Mesenchymal stem cell (in vitro differentiated cells and primary cell): ENCODE results near the gene AK5.
A peak's percentile ranks its signal among the peaks of the same experiment; 100 is the strongest.

Experiments used
- DNase-seq: peaks from one replicate; pipeline ENCODE4 v3.0.0-alpha.2; 2013
- H2AFZ ChIP-seq: one replicate; pipeline ENCODE4 v1.6.1; 2013; ENCODE audit warnings: low read depth, mild to moderate bottlenecking, control low read depth, inconsistent platforms, low read length, moderate library complexity
- H2AK5ac ChIP-seq: 2 replicates; pipeline ENCODE4 v1.6.1; 2013; ENCODE audit warnings: low read length, moderate library complexity, mild to moderate bottlenecking, inconsistent platforms; ENCODE audit not compliant: severe bottlenecking
- H2BK120ac ChIP-seq: one replicate; pipeline ENCODE4 v1.6.1; 2013; ENCODE audit warnings: low read depth, mild to moderate bottlenecking, inconsistent platforms, low read length, moderate library complexity
- H2BK12ac ChIP-seq, 2 experiments: one replicate each; pipeline ENCODE4 v1.6.1; 2013; ENCODE audit warnings: inconsistent platforms in 2 of 2, low read length in 2 of 2, mild to moderate bottlenecking in 2 of 2, moderate library complexity in 2 of 2, control low read depth in 1 of 2
- H2BK15ac ChIP-seq: one replicate; pipeline ENCODE4 v1.6.1; 2013; ENCODE audit warnings: mild to moderate bottlenecking, low read depth, inconsistent platforms; ENCODE audit not compliant: poor library complexity, severe bottlenecking
- H2BK5ac ChIP-seq: 2 replicates; pipeline ENCODE4 v1.6.1; 2013; ENCODE audit warnings: low read depth, mild to moderate bottlenecking, low read length, control low read depth, inconsistent platforms; ENCODE audit not compliant: poor library complexity, severe bottlenecking
- H3K14ac ChIP-seq, 2 experiments: one replicate each; pipeline ENCODE4 v1.6.1; 2013; ENCODE audit warnings: inconsistent platforms in 2 of 2, low read length in 2 of 2, control low read depth in 1 of 2, mild to moderate bottlenecking in 1 of 2, moderate library complexity in 1 of 2
- H3K18ac ChIP-seq, 2 experiments: one replicate each; pipeline ENCODE4 v1.6.1; 2013; ENCODE audit warnings: inconsistent platforms in 2 of 2, low read length in 2 of 2, control low read depth in 1 of 2, low read depth in 1 of 2, mild to moderate bottlenecking in 1 of 2
- H3K23ac ChIP-seq, 2 experiments: one replicate each; pipeline ENCODE4 v1.6.1; 2013; ENCODE audit warnings: inconsistent platforms in 2 of 2, low read length in 2 of 2, mild to moderate bottlenecking in 2 of 2, moderate library complexity in 2 of 2, control low read depth in 1 of 2
- H3K27ac ChIP-seq: 2 replicates; pipeline ENCODE4 v1.5.1; 2013; ENCODE audit warnings: mild to moderate bottlenecking, moderate library complexity, low read length, control low read depth, inconsistent platforms; ENCODE audit not compliant: poor library complexity, severe bottlenecking
- H3K27me3 ChIP-seq, 2 experiments: 2 replicates each; pipeline versions ENCODE4 v1.6.1 to v1.7.0; 2013; ENCODE audit warnings: low read length in 2 of 2, mild to moderate bottlenecking in 2 of 2, moderate library complexity in 2 of 2, control low read depth in 1 of 2, inconsistent platforms in 1 of 2; ENCODE audit not compliant: control insufficient read depth in 1 of 2, insufficient read depth in 1 of 2
- H3K36me3 ChIP-seq, 2 experiments: 2 replicates each; pipeline versions ENCODE4 v1.6.1 to v1.7.0; 2013; ENCODE audit warnings: low read length in 2 of 2, control low read depth in 1 of 2, inconsistent platforms in 1 of 2, low read depth in 1 of 2, mild to moderate bottlenecking in 1 of 2; ENCODE audit not compliant: insufficient read depth in 2 of 2, control insufficient read depth in 1 of 2
- H3K4ac ChIP-seq, 2 experiments: one replicate each; pipeline ENCODE4 v1.6.1; 2013; ENCODE audit warnings: inconsistent platforms in 2 of 2, low read length in 2 of 2, mild to moderate bottlenecking in 2 of 2, moderate library complexity in 2 of 2, control low read depth in 1 of 2, low read depth in 1 of 2
- H3K4me1 ChIP-seq: 2 replicates; pipeline ENCODE4 v1.6.1; 2013; ENCODE audit warnings: low read depth, low read length, control low read depth; ENCODE audit not compliant: control insufficient read depth, insufficient read depth
- H3K4me2 ChIP-seq: 2 replicates; pipeline ENCODE4 v1.6.1; 2013; ENCODE audit warnings: low read length, mild to moderate bottlenecking, inconsistent platforms; ENCODE audit not compliant: poor library complexity, severe bottlenecking
- H3K4me3 ChIP-seq, 2 experiments: 2 replicates each; pipeline versions ENCODE4 v1.5.1 to v1.7.0; 2013; ENCODE audit warnings: low read length in 2 of 2, mild to moderate bottlenecking in 2 of 2, control low read depth in 1 of 2, low read depth in 1 of 2; ENCODE audit not compliant: insufficient read depth in 1 of 2
- H3K79me1 ChIP-seq: replicated peaks from 2 replicates; pipeline ENCODE4 v1.6.1; 2013; ENCODE audit warnings: mild to moderate bottlenecking, control low read depth, low read length, inconsistent platforms; ENCODE audit not compliant: poor library complexity, severe bottlenecking
- H3K9ac ChIP-seq: 2 replicates; pipeline ENCODE4 v1.7.0; 2013; ENCODE audit warnings: mild to moderate bottlenecking, low read length, moderate library complexity
- H3K9me3 ChIP-seq: 2 replicates; pipeline ENCODE4 v1.7.0; 2013; ENCODE audit warnings: mild to moderate bottlenecking, low read length; ENCODE audit not compliant: control insufficient read depth
- H4K8ac ChIP-seq: one replicate; pipeline ENCODE4 v1.6.1; 2013; ENCODE audit warnings: inconsistent platforms, mild to moderate bottlenecking, low read length, moderate library complexity
- H4K91ac ChIP-seq: one replicate; pipeline ENCODE4 v1.6.1; 2013; ENCODE audit warnings: mild to moderate bottlenecking, low read length, inconsistent platforms
- WGBS: methylation state at CpG from one replicate; pipeline ENCODE4 v1.1.7; 2013; ENCODE audit warnings: mixed read lengths; 5-methylcytosine and 5-hydroxymethylcytosine counted together

The AK5 gene

DNA sequence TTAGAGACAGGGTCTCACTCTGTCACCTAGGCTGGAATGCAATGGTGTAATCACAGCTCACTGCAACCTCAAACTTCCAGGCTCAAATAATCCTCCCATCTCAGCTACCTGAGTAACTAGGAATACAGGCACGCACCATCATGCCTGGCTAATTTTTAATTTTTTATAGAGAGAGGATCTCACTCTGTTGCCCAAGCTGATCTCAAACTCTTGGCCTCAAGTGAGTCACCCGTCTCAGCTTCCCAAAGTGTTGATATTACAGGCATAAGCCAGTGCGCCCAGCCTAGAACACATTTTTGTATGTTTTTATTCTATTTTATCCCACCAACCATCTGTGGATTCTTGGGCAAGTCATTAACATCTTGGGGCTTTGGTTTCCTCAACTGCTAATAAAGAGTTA is 100.5 kb downstream of the AK5 start:
- H3K4me1 ChIP-seq = peaks cover 12% of the 10 kb centered on the region
- H3K36me3 ChIP-seq = no peaks in the 10 kb centered on the region
- 98% methylated on average over 3 of the region's 3 CpGs for WGBS
- H3K27me3 ChIP-seq = no peaks in the 10 kb centered on the region
- H3K18ac ChIP-seq = peak overlapping the region in 1 of 2 experiments; percentile 48
- no peak overlapping the region for H2BK12ac ChIP-seq
- H3K4me3 ChIP-seq = no peak overlapping the region
- H3K23ac ChIP-seq = no peak overlapping the region
- H2BK120ac ChIP-seq = peak overlapping the region; percentile 73
- no peak overlapping the region for H3K4ac ChIP-seq
- peak overlapping the region; percentile 65 for H3K27ac ChIP-seq
- peaks cover 6% of the 10 kb centered on the region for H3K79me1 ChIP-seq
- H4K91ac ChIP-seq = no peak overlapping the region
- no peak overlapping the region for H3K14ac ChIP-seq
- H3K9ac ChIP-seq = no peak overlapping the region
- no peak for DNase-seq
- H2BK15ac ChIP-seq = no peak overlapping the region
- no peak overlapping the region for H3K4me2 ChIP-seq
- H2AK5ac ChIP-seq = no peak overlapping the region
- no peak overlapping the region for H2BK5ac ChIP-seq
- no peak overlapping the region for H4K8ac ChIP-seq
- H3K9me3 ChIP-seq = no peaks in the 10 kb centered on the region
- H2AFZ ChIP-seq = no peak overlapping the region

DNA sequence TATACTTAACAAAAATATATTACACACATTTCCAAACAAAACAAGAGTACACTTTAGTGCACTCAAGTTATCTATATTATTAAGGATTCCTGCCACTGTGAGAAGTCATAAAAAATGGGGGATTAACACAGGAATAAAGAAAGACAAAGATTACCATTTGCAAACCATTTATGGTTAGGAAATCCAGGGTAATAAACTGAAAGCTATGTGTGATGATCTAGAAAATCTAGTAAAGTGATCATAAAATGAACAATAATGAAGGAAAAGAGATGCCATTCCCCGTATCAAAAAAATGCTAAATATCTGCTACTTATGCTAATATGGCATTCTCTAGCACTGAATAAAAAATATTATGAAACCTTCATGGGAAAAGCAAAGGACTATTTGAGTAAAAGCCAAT is 101.4 kb downstream of the AK5 start:
- Histone ChIP-seq H3K4me1 (peaks cover 12% of the 10 kb centered on the region), H3K23ac (no peak overlapping the region), H3K9ac (no peak overlapping the region), H2BK15ac (no peak overlapping the region), H3K14ac (no peak overlapping the region), H3K36me3 (no peaks in the 10 kb centered on the region), H2AFZ (no peak overlapping the region), H2AK5ac (no peak overlapping the region), H2BK5ac (no peak overlapping the region), H3K4me3 (no peak overlapping the region), H2BK12ac (no peak overlapping the region), H3K27me3 (no peaks in the 10 kb centered on the region), H3K4ac (no peak overlapping the region), H4K8ac (no peak overlapping the region), H3K18ac (no peak overlapping the region), H3K4me2 (no peak overlapping the region), H3K9me3 (no peaks in the 10 kb centered on the region), H2BK120ac (no peak overlapping the region), H3K79me1 (peaks cover 6% of the 10 kb centered on the region), H4K91ac (no peak overlapping the region), H3K27ac (no peak overlapping the region)
- DNase-seq = no peak
- no CpG with 5 or more reads among the region's 1 CpG for WGBS

DNA sequence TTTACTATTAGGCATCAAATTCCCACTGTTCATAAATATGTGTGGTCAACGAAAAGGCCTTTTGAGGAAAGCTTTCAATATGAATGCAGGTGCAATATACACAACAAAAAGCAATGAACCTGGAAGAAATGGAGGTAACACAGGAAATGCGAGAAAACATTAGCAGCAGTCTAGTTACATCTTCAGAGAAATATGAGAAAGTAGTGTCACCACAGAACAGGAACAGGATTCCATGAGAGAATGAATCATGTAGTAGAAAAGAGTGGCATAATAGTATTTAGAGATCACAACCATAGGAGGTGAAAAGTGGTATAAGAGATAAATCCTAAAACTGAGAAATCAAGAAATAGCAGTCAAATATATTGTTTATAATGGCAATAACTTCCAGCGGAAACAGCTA is 103.7 kb downstream of the AK5 start:
- no peak for DNase-seq

DNA sequence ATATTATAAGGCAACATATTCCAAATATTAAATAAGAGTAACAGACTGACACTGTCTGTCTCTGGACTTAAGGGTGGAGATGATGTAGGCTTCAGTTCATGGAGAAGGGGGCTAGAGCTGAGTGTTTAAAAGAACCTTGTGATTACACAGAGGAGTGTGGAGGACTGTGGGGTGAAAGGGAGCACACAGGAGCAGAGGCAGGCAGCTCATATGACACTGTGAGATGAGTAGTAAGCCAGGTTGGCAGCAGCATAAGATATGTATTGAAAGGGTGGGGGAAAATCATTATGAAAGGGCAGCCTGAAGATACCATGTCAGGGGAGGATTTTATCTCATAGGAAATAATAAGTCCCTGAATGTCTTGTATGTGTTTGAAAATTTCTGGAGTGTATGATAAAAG is 104.5 kb downstream of the AK5 start:
- Histone ChIP-seq H3K9ac (no peak overlapping the region), H2BK12ac (peak overlapping the region in 1 of 2 experiments; percentile 96), H3K14ac (peak overlapping the region in 1 of 2 experiments; percentile 41), H3K36me3 (no peaks in the 10 kb centered on the region), H2AK5ac (peak overlapping the region; percentile 17), H2BK120ac (no peak overlapping the region), H3K79me1 (peaks cover 11% of the 10 kb centered on the region), H3K27ac (peak overlapping the region; percentile 28), H3K18ac (peak overlapping the region in 1 of 2 experiments; percentile 48), H2BK15ac (no peak overlapping the region), H2AFZ (no peak overlapping the region), H3K4me3 (no peak overlapping the region), H3K4ac (no peak overlapping the region), H3K27me3 (no peaks in the 10 kb centered on the region), H4K8ac (no peak overlapping the region), H3K9me3 (no peaks in the 10 kb centered on the region), H3K4me2 (no peak overlapping the region), H4K91ac (no peak overlapping the region), H3K23ac (no peak overlapping the region), H2BK5ac (no peak overlapping the region), H3K4me1 (peaks cover 4% of the 10 kb centered on the region)
- no peak for DNase-seq

More for the DNA sequence above, 103.7 kb downstream of the AK5 start:
- H3K4ac ChIP-seq = no peak overlapping the region
- H4K91ac ChIP-seq = no peak overlapping the region
- H4K8ac ChIP-seq = no peak overlapping the region
- peaks cover 10% of the 10 kb centered on the region for H3K79me1 ChIP-seq
- no peaks in the 10 kb centered on the region for H3K36me3 ChIP-seq
- H3K14ac ChIP-seq = no peak overlapping the region
- no peak overlapping the region for H2BK12ac ChIP-seq
- no peak overlapping the region for H2BK5ac ChIP-seq
- H3K23ac ChIP-seq = no peak overlapping the region
- no peak overlapping the region for H2BK15ac ChIP-seq
- H3K27me3 ChIP-seq = no peaks in the 10 kb centered on the region
- H2BK120ac ChIP-seq = no peak overlapping the region
- no peak overlapping the region for H2AK5ac ChIP-seq
- no peaks in the 10 kb centered on the region for H3K9me3 ChIP-seq
- no peak overlapping the region for H3K9ac ChIP-seq
- H3K18ac ChIP-seq = no peak overlapping the region
- H3K4me2 ChIP-seq = no peak overlapping the region
- no peak overlapping the region for H3K4me3 ChIP-seq
- peaks cover 5% of the 10 kb centered on the region for H3K4me1 ChIP-seq
- WGBS = 100% methylated on average over 2 of the region's 3 CpGs
- H2AFZ ChIP-seq = no peak overlapping the region
- peak overlapping the region; percentile 49 for H3K27ac ChIP-seq
